ENCODE measurements around the gene TPTE. TPM values are rescaled to one million over a fixed set of nuclear protein-coding genes. Genes with fewer than 3 reads are reported as not detected.
"Not testable (repeated sequence)": the region's sequence is repeated elsewhere in the genome, so short reads cannot be mapped to it uniquely, and the experiment has no call there.

Gene TPTE
- total and polyA plus RNA-seq, 10 of the 15 experiments (the other 5 are each of a cell fraction or from before 2014, with no cell fraction given) = 0.03 TPM; not detected in 9

- H3K4me3 ChIP-seq; intact Hi-C loops (cut with micrococcal nuclease; ENCODE audit: unreplicated experiment); H2AFZ ChIP-seq (ENCODE audit: control insufficient read depth, low read depth, low read length); H3K9ac ChIP-seq (ENCODE audit: control insufficient read depth, insufficient read depth, low read length); POLR2A ChIA-PET; H3K36me3 ChIP-seq (ENCODE audit: control insufficient read depth in 2 of 2, insufficient read depth in 2 of 2, low read length in 1 of 2); CTCF ChIA-PET; ATAC-seq; H3K9me3 ChIP-seq (replicated peaks; ENCODE audit: control insufficient read depth, insufficient read depth, low read length); H3K4me2 ChIP-seq (ENCODE audit: control insufficient read depth, insufficient read depth); H3K4me1 ChIP-seq (ENCODE audit: control insufficient read depth, insufficient read depth, low read length); RAD21 ChIA-PET (ENCODE audit: unreplicated experiment); H3K27ac ChIP-seq (ENCODE audit: control insufficient read depth, insufficient read depth); H3K27me3 ChIP-seq (replicated peaks in 1 of 2; ENCODE audit: control insufficient read depth in 2 of 2, insufficient read depth in 2 of 2, low read length in 1 of 2); BruUV-seq (replicated peaks); in situ Hi-C loops (cut with MboI); H4K20me1 ChIP-seq (ENCODE audit: control insufficient read depth, insufficient read depth); H3K79me2 ChIP-seq (ENCODE audit: control insufficient read depth, insufficient read depth, low read length); DNase-seq (ENCODE audit: low read depth, low spot score); SMC1A ChIA-PET (ENCODE audit: uncharacterized antibody, unreplicated experiment); FAIRE-seq: not testable (repeated sequence)
These were observed 118.4 kb downstream of the TPTE start for GRCh38 chr21:10639746-10640145.

GRCh38 chr21:10640446-10640845, 119.1 kb downstream of the TPTE start:
- no peak for ATAC-seq
- ChIA-PET POLR2A (no interaction called here), CTCF (no interaction called here), SMC1A (ENCODE audit: uncharacterized antibody, unreplicated experiment) (no interaction called here), RAD21 (ENCODE audit: unreplicated experiment) (no interaction called here)
- no peak for DNase-seq (ENCODE audit: low read depth, low spot score)
- Histone ChIP-seq H3K27me3 (replicated peaks in 1 of 2; ENCODE audit: control insufficient read depth in 2 of 2, insufficient read depth in 2 of 2, low read length in 1 of 2) (no peaks in the 10 kb centered on the region), H3K9ac (ENCODE audit: control insufficient read depth, insufficient read depth, low read length) (no peak overlapping the region), H2AFZ (ENCODE audit: control insufficient read depth, low read depth, low read length) (no peak overlapping the region), H3K4me1 (ENCODE audit: control insufficient read depth, insufficient read depth, low read length) (no peaks in the 10 kb centered on the region), H3K36me3 (ENCODE audit: control insufficient read depth in 2 of 2, insufficient read depth in 2 of 2, low read length in 1 of 2) (no peaks in the 10 kb centered on the region), H3K4me2 (ENCODE audit: control insufficient read depth, insufficient read depth) (no peak overlapping the region), H3K79me2 (ENCODE audit: control insufficient read depth, insufficient read depth, low read length) (no peaks in the 10 kb centered on the region), H4K20me1 (ENCODE audit: control insufficient read depth, insufficient read depth) (no peaks in the 10 kb centered on the region), H3K9me3 (replicated peaks; ENCODE audit: control insufficient read depth, insufficient read depth, low read length) (no peaks in the 10 kb centered on the region; the same call in 2 of the 3 replicates), H3K4me3 (no peak overlapping the region), H3K27ac (ENCODE audit: control insufficient read depth, insufficient read depth) (no peak overlapping the region)
- TF ChIP-seq ZSCAN29 (IDR thresholded peaks at IDR 0.05) (no peak), NBN (IDR thresholded peaks at IDR 0.05) (no peak), PML (IDR thresholded peaks at IDR 0.05; ENCODE audit: low read length) (no peak), KLF5 (IDR thresholded peaks at IDR 0.05; ENCODE audit: partially characterized antibody) (no peak), KAT2A (conservative IDR thresholded peaks at IDR 0.05; ENCODE audit: control insufficient read depth, low read depth, low read length) (no peak)
- WGBS (ENCODE audit: insufficient coverage, insufficient replicate concordance, low lambda C conversion rate, missing lambda C conversion rate) = 2% methylated on average over 4 of the region's 4 CpGs
- FAIRE-seq = no peak
- in situ Hi-C loops (cut with MboI) (no loop called here), intact Hi-C loops (cut with micrococcal nuclease; ENCODE audit: unreplicated experiment) (no loop called here)
- no TSS peak for BruUV-seq (replicated peaks)
